ENCODE results near the gene TXNDC11. TPM values are rescaled to one million over a fixed set of nuclear protein-coding genes. Genes with fewer than 3 reads are reported as not detected.

TXNDC11 gene
- total RNA-seq, 4 donors from 2014 or later = 45.7 to 67.2 (median 51.4) TPM

DNA sequence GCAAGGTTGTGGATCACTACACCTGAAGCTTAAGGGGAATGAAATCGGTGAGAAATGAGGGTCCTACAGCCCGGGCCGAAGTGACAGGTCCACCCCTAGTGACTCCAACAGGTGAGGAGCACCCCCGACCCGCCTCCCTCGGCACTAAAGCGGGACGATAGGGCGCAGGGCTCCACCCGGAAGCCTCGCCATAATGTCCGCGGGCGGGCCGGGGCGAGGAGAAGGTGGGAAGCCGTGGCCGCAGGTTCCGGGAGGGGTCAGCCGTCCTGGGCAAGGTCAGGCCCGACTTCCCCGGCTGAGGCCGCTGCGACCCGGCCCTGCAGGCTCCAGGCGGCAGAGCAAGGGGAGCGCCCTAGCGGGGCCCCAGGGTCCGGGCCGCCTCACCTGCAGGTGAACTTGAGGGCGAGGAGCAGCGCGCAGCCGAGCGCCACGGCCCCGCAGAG is 543 bp downstream of the TXNDC11 start:
- peak; percentile 12 to 15 for DNase-seq (ENCODE audit: low spot score in 2 of 2)
- TF ChIP-seq, protein P1, sequence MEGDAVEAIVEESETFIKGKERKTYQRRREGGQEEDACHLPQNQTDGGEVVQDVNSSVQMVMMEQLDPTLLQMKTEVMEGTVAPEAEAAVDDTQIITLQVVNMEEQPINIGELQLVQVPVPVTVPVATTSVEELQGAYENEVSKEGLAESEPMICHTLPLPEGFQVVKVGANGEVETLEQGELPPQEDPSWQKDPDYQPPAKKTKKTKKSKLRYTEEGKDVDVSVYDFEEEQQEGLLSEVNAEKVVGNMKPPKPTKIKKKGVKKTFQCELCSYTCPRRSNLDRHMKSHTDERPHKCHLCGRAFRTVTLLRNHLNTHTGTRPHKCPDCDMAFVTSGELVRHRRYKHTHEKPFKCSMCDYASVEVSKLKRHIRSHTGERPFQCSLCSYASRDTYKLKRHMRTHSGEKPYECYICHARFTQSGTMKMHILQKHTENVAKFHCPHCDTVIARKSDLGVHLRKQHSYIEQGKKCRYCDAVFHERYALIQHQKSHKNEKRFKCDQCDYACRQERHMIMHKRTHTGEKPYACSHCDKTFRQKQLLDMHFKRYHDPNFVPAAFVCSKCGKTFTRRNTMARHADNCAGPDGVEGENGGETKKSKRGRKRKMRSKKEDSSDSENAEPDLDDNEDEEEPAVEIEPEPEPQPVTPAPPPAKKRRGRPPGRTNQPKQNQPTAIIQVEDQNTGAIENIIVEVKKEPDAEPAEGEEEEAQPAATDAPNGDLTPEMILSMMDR (IDR thresholded peaks at IDR 0.05) = no peak
- no peak for TF ChIP-seq EP300 (IDR thresholded peaks at IDR 0.05)
- no peak for TF ChIP-seq POLR2A (IDR thresholded peaks at IDR 0.05)

DNA sequence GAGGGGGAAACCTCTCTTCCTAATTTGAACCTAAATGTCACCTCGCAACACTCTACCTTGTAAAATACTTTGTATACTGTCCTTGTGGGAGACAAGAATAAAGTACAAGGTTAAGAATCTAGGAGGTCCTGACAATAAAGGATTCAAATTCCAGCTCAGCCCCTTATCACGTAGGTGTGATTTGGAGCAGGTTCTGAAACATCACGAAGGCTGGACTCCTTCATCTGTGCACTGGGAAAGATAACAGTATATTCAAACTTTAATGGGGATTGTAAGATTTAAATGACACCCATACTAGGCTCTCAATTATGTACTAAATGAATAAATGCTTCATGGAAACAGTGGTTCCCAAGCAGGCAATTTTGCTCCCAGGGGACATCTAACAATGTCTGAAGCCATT is 2.1 kb downstream of the TXNDC11 start:
- Histone ChIP-seq H3K27me3 (no peaks in the 10 kb centered on the region), H3K27ac (peak overlapping the region in 3 of 4 donors; percentile 12 to 99 (median 98)), H3K9me3 (no peaks in the 10 kb centered on the region), H3K36me3 (peaks cover 0 to 15% (median 9%) of the 10 kb centered on the region in 3 donors), H3K4me1 (peaks cover 0 to 63% (median 23%) of the 10 kb centered on the region in 4 donors), H3K4me3 (peak overlapping the region in 2 of 4 donors; percentile 87 to 97)
- WGBS, 2 donors = 50 to 55% methylated on average over 3 of the region's 3 CpGs
- TF ChIP-seq, protein P1 (IDR thresholded peaks at IDR 0.05) = no peak
- TF ChIP-seq EP300 (IDR thresholded peaks at IDR 0.05) (no peak), POLR2A (IDR thresholded peaks at IDR 0.05) (no peak)
- no peak for DNase-seq (ENCODE audit: low spot score in 2 of 2)

More for the DNA sequence above, 543 bp downstream of the TXNDC11 start:
- peaks cover 0 to 48% (median 23%) of the 10 kb centered on the region in 4 donors for H3K4me1 ChIP-seq
- no peaks in the 10 kb centered on the region for H3K36me3 ChIP-seq
- H3K27ac ChIP-seq = peak overlapping the region; percentile 87 to 99 (median 98)
- H3K4me3 ChIP-seq = peak overlapping the region; percentile 87 to 99 (median 94)
- no peaks in the 10 kb centered on the region for H3K9me3 ChIP-seq
- no peaks in the 10 kb centered on the region for H3K27me3 ChIP-seq
- 1% methylated on average over 23 to 37 of the region's 37 CpGs for WGBS, 2 donors

DNA sequence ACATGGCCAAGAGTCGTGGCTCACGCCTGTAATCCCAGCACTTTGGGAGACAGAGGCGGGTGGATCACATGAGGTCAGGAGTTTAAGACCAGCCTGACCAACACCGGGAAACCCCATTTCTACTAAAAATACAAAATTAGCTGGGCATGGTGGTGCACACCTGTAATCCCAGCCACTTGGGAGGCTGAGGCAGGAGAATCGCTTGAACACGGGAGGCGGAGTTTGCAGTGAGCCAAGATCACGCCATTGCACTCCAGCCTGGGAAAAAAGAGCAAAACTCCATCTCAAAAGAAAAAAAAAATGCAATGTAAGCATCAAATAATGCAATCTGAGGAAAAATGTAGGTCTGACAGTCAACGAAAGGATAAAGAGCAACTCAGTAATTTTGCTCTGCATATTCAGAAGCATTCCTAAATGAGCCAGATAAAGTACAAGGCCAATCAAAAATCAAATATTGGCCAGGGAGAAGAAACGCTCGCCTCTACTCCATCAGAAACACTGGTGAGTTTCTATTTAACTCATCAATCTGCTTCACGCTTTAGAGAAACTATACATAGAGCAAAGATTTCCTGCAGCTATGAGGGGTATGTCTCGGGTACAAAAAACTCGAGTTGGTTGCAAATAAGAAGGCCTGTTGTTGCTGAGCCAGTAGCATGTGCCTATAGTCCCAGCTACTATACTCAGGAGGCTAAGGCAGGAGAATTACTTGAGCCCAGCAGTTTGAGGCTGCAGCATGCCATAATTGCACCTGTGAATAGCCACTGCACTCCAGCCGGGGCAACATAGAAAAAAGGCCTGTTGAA is 3.7 kb downstream of the TXNDC11 start:
- Histone ChIP-seq H3K4me1 (peaks cover 0 to 76% (median 25%) of the 10 kb centered on the region in 4 donors), H3K27me3 (no peaks in the 10 kb centered on the region), H3K27ac (no peak overlapping the region), H3K9me3 (no peaks in the 10 kb centered on the region), H3K36me3 (peaks cover 0 to 27% (median 18%) of the 10 kb centered on the region in 3 donors), H3K4me3 (no peak overlapping the region)
- TF ChIP-seq POLR2A (IDR thresholded peaks at IDR 0.05) = no peak
- TF ChIP-seq, protein P1 (IDR thresholded peaks at IDR 0.05) = no peak
- no peak for TF ChIP-seq EP300 (IDR thresholded peaks at IDR 0.05)
- no peak for DNase-seq (ENCODE audit: low spot score in 2 of 2)
- 86 to 90% methylated on average over 15 of the region's 15 CpGs for WGBS, 2 donors

DNA sequence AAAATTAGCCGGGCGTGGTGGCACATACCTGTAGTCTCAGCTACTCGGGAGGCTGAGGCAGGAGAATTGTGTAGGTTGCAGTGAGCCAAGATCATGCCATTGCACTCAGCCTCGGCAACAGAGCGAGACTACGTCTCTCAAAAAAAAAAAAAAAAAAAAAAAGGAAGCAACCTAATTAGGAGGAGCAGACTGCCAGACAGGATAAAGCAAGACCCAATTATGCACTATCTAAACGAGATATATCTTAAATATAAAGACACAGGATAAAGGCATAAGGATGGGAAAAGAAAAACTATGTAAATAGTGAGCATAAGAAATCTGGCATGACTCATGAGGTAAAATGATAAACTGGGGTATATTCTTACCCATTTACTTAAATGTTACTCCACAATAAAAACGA is 4.9 kb downstream of the TXNDC11 start:
- WGBS, 2 donors = 80 to 82% methylated on average over 8 of the region's 8 CpGs
- Histone ChIP-seq H3K4me3 (no peak overlapping the region), H3K36me3 (peaks cover 0 to 40% (median 21%) of the 10 kb centered on the region in 3 donors), H3K27me3 (no peaks in the 10 kb centered on the region), H3K27ac (no peak overlapping the region), H3K9me3 (no peaks in the 10 kb centered on the region), H3K4me1 (peaks cover 0 to 72% (median 23%) of the 10 kb centered on the region in 4 donors)
- TF ChIP-seq, protein P1 (IDR thresholded peaks at IDR 0.05) = no peak
- TF ChIP-seq EP300 (IDR thresholded peaks at IDR 0.05) (no peak), POLR2A (IDR thresholded peaks at IDR 0.05) (no peak)
- no peak for DNase-seq (ENCODE audit: low spot score in 2 of 2)

DNA sequence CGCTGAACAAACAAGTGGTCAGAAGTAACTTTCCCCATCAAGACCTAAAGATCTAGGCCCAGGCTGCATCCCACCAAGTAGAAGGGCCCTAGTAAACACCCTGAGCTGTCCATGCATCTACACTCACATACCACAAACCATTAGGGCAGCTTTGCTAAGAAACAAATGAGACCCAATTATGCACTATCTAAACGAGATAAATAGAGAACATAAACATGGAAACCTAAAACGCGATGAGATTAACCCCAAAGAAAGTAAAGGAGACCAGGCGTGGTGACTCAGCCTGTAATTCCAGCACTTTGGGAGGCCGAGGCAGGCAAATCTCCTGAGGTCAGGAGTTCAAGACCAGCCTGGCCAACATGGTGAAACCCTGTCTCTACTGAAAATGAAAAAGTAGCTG is 5.8 kb downstream of the TXNDC11 start:
- H3K9me3 ChIP-seq = no peaks in the 10 kb centered on the region
- peaks cover 0 to 72% (median 23%) of the 10 kb centered on the region in 4 donors for H3K4me1 ChIP-seq
- no peak overlapping the region for H3K4me3 ChIP-seq
- no peaks in the 10 kb centered on the region for H3K27me3 ChIP-seq
- H3K36me3 ChIP-seq = peaks cover 0 to 48% (median 24%) of the 10 kb centered on the region in 3 donors
- WGBS, 2 donors = 81 to 89% methylated on average over 6 of the region's 6 CpGs
- no peak overlapping the region for H3K27ac ChIP-seq
- TF ChIP-seq, protein P1 (IDR thresholded peaks at IDR 0.05) = no peak
- no peak for TF ChIP-seq POLR2A (IDR thresholded peaks at IDR 0.05)
- TF ChIP-seq EP300 (IDR thresholded peaks at IDR 0.05) = no peak
- DNase-seq (ENCODE audit: low spot score in 2 of 2) = no peak
